ENCODE measurements around the gene LRRN3.

DNA sequence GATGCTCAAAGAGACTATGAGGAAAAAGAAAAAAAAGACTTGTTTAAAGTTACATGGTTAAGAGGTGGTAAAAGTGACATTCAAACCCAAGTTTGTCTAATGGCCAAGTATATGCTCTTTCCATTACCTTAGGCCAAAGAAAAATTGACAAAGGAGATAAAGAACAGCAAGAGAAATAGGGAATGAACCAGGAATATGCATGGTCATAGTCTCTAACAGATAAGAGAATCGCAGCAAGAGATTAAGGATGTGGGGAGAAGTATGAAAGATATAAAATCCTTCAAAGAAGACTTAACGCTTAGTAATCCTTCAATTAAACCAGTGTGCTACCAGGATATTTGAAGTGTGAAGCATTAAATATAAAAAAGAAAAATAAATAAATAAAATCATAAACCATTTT, 23.2 kb upstream of the LRRN3 start:
- TF ChIP-seq, protein P1, sequence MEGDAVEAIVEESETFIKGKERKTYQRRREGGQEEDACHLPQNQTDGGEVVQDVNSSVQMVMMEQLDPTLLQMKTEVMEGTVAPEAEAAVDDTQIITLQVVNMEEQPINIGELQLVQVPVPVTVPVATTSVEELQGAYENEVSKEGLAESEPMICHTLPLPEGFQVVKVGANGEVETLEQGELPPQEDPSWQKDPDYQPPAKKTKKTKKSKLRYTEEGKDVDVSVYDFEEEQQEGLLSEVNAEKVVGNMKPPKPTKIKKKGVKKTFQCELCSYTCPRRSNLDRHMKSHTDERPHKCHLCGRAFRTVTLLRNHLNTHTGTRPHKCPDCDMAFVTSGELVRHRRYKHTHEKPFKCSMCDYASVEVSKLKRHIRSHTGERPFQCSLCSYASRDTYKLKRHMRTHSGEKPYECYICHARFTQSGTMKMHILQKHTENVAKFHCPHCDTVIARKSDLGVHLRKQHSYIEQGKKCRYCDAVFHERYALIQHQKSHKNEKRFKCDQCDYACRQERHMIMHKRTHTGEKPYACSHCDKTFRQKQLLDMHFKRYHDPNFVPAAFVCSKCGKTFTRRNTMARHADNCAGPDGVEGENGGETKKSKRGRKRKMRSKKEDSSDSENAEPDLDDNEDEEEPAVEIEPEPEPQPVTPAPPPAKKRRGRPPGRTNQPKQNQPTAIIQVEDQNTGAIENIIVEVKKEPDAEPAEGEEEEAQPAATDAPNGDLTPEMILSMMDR (IDR thresholded peaks at IDR 0.05 in 8 of 11, conservative IDR thresholded peaks at IDR 0.05 in 3 of 11), result no peak
- no peak for TF ChIP-seq POLR2A (IDR thresholded peaks at IDR 0.05)
- TF ChIP-seq POLR2AphosphoS5 (IDR thresholded peaks at IDR 0.05), result no peak
